NCI-H2196 (cell line): Measurements from ENCODE around the gene SLC22A14.
"Not testable (repeated sequence)": the region's sequence is repeated elsewhere in the genome, so short reads cannot be mapped to it uniquely, and the experiment has no call there.

Experiments
- DNase-seq: peaks from one replicate; lab custom pipeline; 2025; ENCODE audit not compliant: unreplicated experiment; lab: John Stamatoyannopoulos, UW

Gene SLC22A14

GRCh38 chr3:38268522-38268921 is 13.6 kb upstream of the SLC22A14 start:
- DNase-seq: no peak

DNA sequence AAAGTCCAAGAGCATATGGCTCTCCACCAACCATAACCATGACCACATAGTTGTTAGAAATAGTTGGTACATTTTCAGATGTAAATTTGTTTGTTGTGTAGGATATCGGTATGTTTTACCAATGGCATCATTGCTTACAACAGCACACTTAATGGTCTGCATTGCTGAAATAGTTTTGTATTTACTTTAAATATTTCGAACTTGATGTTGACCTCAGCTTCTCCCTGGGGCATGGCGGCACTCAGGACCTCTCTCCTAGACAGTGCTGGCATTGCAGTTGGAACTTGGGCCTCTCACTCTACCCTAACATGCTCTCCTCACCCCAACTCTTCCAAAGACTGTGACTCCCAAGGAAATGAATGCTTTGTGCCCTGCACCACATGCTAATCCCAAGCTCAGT is 11.5 kb upstream of the SLC22A14 start:
- no peak for DNase-seq

GRCh38 chr3:38271553-38271952 is 10.5 kb upstream of the SLC22A14 start:
- no peak for DNase-seq

GRCh38 chr3:38274864-38275649 is 7.0 kb upstream of the SLC22A14 start:
- DNase-seq: no peak

- DNase-seq: no peak
Observed at GRCh38 chr3:38275658-38276057, 6.4 kb upstream of the SLC22A14 start.

DNA sequence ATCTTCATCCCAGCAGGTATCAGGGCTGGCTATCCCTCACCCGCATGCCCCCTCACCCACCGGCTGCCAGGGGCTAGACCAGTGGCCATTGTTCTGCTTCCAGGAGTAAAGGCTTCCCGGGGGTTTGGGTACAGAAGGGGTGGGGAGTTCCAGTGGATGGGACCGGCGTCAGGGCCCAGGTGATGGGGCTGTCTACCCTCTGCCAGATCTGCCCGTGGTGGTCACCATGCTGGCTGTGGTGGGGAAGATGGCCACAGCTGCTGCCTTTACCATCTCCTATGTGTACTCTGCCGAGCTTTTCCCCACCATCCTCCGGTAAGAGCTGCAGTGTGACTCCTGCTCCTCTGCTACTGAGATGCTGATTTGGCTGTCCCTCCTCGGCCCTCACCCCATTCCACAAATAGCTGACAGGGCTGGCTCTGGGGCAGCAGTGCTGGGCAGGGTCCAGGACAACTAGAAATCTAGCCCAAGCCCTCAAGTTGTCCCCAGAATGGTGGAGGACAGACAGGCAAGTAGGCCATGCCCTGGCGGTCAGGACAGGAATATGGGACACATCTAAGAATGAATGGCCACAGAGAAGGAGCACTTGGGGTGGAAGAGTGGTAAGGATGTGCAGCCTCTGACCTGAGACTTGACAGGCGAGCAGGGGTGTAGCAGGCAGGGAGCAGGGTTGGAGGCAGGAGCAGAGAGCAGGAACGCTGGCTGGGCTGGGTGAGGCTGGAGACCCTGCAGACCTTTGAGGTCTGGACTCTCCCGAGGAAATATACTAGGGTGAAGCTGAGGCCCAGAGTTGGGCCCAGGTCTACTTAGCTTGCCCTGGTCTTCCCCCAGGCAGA is 5.8 kb upstream of the SLC22A14 start:
- DNase-seq: no peak

GRCh38 chr3:38276917-38277630 is 5.0 kb upstream of the SLC22A14 start:
- DNase-seq: no peak

- no peak for DNase-seq
Observed at GRCh38 chr3:38278841-38279240, 3.3 kb upstream of the SLC22A14 start.

DNA sequence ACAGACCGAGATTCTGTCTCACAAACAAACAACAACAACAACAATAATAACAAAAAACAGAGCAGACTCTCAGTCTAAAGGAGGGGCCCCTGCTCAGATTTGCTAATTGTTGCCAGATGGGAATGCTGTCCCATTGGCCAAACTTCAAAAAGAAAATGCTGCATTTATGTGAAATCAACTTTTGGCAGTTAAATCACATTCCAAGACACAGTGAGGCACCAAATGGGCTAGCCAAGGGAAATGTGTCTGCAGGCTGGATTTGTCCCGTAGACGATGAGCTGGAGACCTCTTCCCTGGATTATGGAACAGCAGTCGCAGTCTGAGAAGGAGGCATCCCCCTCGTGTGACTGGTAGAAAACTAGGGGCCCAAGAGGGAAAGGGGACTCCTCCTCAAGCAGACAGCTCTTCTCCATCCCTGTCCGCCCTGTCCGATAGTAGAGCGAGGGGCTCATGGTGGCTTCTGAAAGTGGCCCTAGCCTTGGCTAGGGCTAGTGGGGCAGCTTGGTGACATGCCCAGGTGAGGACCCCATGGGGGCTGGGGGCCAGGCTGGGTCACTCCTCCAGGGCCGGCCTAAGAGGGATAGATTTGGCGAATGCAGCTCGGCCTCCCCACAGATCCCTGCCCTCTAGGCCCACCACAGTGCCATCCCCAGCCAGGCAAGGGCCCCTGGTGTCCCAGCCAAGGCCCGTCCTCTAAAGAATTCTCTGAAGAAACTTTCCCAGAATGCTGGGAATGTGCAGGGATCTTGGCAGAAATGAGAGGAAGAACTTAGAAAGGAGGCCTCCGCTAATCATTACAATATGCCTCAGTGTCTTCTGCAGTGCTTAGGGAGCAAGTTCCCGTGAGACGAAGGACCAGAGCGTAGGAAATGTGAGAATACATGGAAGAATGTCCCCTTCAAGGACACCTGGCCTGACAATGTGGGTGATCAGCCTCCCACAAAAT is 2.0 kb downstream of the SLC22A14 start:
- no peak for DNase-seq

DNA sequence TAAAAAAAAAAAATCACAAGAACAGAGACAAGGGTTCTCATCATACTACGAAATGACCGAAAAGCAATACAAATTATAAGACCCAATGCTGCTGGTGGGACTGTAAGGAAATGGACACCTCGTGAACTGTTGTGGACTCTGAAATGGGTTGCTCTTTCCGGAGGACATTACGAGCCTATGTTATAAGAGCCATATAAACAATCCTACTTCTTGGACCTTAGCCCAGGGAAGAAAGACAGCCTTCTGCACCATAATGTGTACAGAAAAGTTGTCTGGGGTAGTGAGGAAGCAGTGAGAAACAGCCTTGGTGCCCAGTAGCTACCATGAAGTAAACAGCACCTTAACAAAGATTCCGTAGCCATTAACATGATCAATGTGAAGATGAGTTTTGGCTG is 2.7 kb downstream of the SLC22A14 start:
- DNase-seq: no peak

GRCh38 chr3:38289286-38290217 is 7.5 kb downstream of the SLC22A14 start:
- not testable (repeated sequence) for DNase-seq

- not testable (repeated sequence) for DNase-seq
Observed at GRCh38 chr3:38297053-38297452, 15.0 kb downstream of the SLC22A14 start.

GRCh38 chr3:38297537-38297936 is 15.4 kb downstream of the SLC22A14 start:
- DNase-seq: no peak

GRCh38 chr3:38297947-38298711 is 16.0 kb downstream of the SLC22A14 start:
- DNase-seq: no peak

GRCh38 chr3:38306941-38307340 is 24.8 kb downstream of the SLC22A14 start:
- no peak for DNase-seq

- no peak for DNase-seq
Observed at GRCh38 chr3:38307599-38307998, 25.5 kb downstream of the SLC22A14 start.

DNA sequence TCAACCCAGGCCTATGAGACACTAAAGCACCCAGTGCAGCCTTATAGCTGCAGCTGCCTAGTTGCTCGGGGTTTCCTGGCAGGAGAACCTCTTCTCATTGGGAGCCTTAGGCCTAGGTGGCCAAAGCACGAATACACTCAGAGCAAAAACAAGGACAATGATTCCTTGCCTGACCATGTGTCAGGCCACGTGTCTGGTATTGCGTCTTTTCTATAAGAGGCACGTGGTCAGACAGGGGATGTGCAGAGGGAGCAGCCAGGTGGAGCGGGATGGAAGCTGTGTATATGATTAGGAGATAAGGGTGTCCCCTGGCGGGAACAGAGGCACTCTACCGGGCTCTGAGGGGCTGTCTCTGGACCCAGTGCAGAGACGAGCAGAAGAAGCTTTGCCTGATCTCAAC is 26.4 kb downstream of the SLC22A14 start:
- no peak for DNase-seq

- DNase-seq: no peak
Observed at GRCh38 chr3:38311476-38311875, 29.4 kb downstream of the SLC22A14 start.

DNA sequence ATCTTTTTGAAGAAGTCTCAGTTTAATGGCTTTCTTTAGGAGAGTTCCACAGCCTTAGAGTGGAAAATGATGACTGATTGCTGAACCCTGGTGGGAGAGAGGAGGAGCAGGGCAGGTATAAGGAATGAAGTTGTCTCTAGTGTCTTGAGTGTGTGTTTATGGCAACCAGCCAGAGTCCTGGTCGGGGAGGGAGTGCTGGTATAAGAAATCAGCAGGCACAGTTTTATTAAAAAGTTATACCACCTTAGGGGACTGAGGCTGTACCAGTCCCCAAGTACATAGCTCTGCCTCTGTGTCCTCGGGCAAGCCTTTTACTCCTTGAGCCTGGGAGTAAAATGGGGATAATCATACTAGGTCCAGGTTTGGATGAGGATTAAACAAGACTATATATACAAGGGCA is 29.8 kb downstream of the SLC22A14 start:
- no peak for DNase-seq
